ENCODE data around the gene SRC.

SRC gene

DNA sequence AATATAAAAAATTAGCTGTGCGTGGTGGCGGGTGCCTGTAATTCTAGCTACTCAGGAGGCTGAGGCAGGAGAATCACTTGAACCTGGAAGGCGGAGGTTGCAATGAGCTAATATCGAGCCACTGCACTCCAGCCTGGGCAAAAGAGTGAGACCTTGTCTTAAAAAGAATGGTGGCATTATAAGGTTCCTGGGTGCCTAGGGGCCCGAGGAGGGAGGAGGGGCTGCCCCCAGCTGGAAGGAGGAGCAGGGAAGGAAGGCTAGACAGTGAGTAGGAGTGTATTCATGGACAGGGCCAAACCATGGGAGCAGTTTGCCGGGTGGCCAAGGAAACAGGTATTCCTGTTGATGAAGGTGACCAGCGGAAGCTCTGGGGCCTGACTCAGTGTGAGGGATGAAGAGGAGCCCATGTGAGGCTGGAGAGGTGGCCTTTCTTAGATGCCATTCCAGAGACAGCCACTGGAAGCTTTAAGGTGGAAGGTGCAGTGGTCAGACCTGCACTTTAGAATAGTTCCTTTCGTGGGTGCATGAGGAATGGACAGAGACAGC is 32.3 kb upstream of the SRC start:
- TF ChIP-seq CTCF (conservative IDR thresholded peaks at IDR 0.05; ENCODE audit: low read depth) = no peak
- H3K27ac ChIP-seq = peak overlapping the region; percentile 51
- DNase-seq (ENCODE audit: low spot score) = no peak
- CTCF ChIA-PET = interaction anchor here (0.6 kb wide), 1 partner anchor 70 kb away, joined by 4 read pairs; no protein-coding TSS in a partner anchor
- POLR2A ChIA-PET (ENCODE audit: low non-redundant PET) = no interaction called here

GRCh38 chr20:37314099-37314498 is 31.8 kb upstream of the SRC start:
- peak overlapping the region; percentile 51 for H3K27ac ChIP-seq
- no peak for TF ChIP-seq CTCF (conservative IDR thresholded peaks at IDR 0.05; ENCODE audit: low read depth)
- ChIA-PET POLR2A (ENCODE audit: low non-redundant PET) (no interaction called here), CTCF (no interaction called here)
- DNase-seq (ENCODE audit: low spot score) = no peak

DNA sequence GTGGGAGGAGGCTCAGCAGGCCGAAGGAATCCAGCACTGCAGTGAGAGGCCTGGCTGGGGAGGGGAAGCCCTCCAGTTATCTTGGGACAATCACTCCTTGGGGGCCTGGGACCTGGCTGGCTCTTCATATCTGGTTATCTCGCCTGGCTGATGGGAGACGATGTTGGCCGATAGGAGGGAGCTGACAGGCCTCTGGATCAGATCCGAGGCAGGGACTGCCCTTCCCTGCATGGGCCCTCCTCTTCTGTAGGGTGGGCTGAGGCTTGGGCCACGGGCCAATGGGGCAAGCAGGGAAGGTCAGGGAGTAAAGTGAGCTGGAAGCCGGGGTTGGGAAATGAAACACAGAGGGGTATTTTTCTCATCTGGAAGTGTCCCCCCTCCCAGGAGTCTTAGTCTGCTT is 31.3 kb upstream of the SRC start:
- DNase-seq (ENCODE audit: low spot score) = no peak
- CTCF ChIA-PET = interaction anchor here (0.6 kb wide), 1 partner anchor 38 kb away, joined by 5 read pairs; no protein-coding TSS in a partner anchor
- H3K27ac ChIP-seq = peak overlapping the region; percentile 51
- POLR2A ChIA-PET (ENCODE audit: low non-redundant PET) = no interaction called here
- TF ChIP-seq CTCF (conservative IDR thresholded peaks at IDR 0.05; ENCODE audit: low read depth) = no peak

GRCh38 chr20:37315021-37315451 is 30.9 kb upstream of the SRC start:
- TF ChIP-seq CTCF (conservative IDR thresholded peaks at IDR 0.05; ENCODE audit: low read depth) = no peak
- CTCF ChIA-PET = interaction anchor here (0.6 to 1.0 kb wide), 2 partner anchors 23 to 39 kb away, joined by 5 read pairs; no protein-coding TSS in a partner anchor
- POLR2A ChIA-PET (ENCODE audit: low non-redundant PET) = no interaction called here

GRCh38 chr20:37315452-37316110 is 30.4 kb upstream of the SRC start:
- H3K27ac ChIP-seq = peak overlapping the region; percentile 51
- CTCF ChIA-PET = interaction anchor here (1.0 kb wide), 1 partner anchor 24 kb away, joined by 5 read pairs; no protein-coding TSS in a partner anchor
- POLR2A ChIA-PET (ENCODE audit: low non-redundant PET) = no interaction called here
- no peak for DNase-seq (ENCODE audit: low spot score)
- TF ChIP-seq CTCF (conservative IDR thresholded peaks at IDR 0.05; ENCODE audit: low read depth) = no peak

More at GRCh38 chr20:37315021-37315451, 30.9 kb upstream of the SRC start:
- H3K27ac ChIP-seq = peak overlapping the region; percentile 51
- DNase-seq (ENCODE audit: low spot score) = no peak

DNA sequence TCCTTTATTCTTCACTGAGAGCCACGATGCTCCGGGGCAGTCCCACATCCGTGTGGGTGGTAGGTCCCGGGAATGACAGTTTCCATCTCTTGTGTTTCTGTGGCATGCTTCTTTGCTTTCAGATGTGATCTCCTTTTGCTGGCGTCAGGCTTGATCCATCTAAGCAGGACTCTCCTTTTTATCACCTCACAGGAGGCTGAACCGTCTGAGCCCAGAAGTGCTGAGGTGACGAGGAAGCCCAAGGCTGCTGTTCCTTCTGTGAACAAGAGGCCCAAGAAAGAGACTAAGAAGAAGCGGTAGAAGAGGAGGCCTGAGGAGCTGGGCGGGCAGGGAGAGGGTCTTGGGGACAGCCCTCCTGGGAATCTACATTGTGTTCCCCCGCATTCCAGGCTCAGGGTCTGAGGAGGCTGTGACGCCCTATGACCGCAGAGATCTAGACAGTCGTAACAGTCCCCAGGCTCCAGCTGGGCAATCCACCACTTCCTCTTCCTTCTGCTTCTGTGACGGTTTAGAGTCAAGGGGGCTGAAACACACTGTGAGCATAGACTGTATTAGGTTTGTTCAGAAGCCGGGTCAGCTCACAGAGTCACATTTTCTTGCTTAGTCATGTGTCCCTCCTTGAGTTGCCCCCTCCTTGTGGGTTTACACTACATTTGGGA is 29.7 kb upstream of the SRC start:
- ChIA-PET POLR2A (ENCODE audit: low non-redundant PET) (no interaction called here), CTCF (no interaction called here)
- H3K27ac ChIP-seq = peak overlapping the region; percentile 51
- TF ChIP-seq CTCF (conservative IDR thresholded peaks at IDR 0.05; ENCODE audit: low read depth) = no peak
- no peak for DNase-seq (ENCODE audit: low spot score)

Data from RWPE1 (cell line).